HCT116 (cell line): ENCODE measurements around the gene PICALM.

Experiments used
- POLR2AphosphoS5 ChIP-seq: IDR thresholded peaks from 2 replicates; pipeline ENCODE4 v1.6.1; 2011; ENCODE audit warnings: mild to moderate bottlenecking, low read depth, low read length, moderate library complexity
- SP1 ChIP-seq: IDR thresholded peaks from 2 replicates; pipeline ENCODE4 v1.6.1; 2012; ENCODE audit warnings: low read depth
- TF ChIP-seq, protein P1 (sequence below), 3 experiments: fragments of 200-600 bp in 1 of 3; sonication (generic) in 1 of 3; IDR thresholded peaks in 2 of 3; conservative IDR thresholded peaks in 1 of 3; 2 replicates each; pipeline ENCODE4 v1.5.1; 2012 to 2017; ENCODE audit warnings: low read depth in 2 of 3, low read length in 2 of 3, antibody characterized with exemption in 1 of 3, borderline replicate concordance in 1 of 3, control low read depth in 1 of 3, mild to moderate bottlenecking in 1 of 3, mixed read lengths in 1 of 3, mixed run types in 1 of 3, moderate library complexity in 1 of 3; ENCODE audit not compliant: insufficient read depth in 1 of 3

GRCh38 chr11:86003654-86004053, 65.2 kb downstream of the PICALM start:
- TF ChIP-seq, protein P1, sequence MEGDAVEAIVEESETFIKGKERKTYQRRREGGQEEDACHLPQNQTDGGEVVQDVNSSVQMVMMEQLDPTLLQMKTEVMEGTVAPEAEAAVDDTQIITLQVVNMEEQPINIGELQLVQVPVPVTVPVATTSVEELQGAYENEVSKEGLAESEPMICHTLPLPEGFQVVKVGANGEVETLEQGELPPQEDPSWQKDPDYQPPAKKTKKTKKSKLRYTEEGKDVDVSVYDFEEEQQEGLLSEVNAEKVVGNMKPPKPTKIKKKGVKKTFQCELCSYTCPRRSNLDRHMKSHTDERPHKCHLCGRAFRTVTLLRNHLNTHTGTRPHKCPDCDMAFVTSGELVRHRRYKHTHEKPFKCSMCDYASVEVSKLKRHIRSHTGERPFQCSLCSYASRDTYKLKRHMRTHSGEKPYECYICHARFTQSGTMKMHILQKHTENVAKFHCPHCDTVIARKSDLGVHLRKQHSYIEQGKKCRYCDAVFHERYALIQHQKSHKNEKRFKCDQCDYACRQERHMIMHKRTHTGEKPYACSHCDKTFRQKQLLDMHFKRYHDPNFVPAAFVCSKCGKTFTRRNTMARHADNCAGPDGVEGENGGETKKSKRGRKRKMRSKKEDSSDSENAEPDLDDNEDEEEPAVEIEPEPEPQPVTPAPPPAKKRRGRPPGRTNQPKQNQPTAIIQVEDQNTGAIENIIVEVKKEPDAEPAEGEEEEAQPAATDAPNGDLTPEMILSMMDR (IDR thresholded peaks at IDR 0.05 in 2 of 3, conservative IDR thresholded peaks at IDR 0.05 in 1 of 3; ENCODE audit: borderline replicate concordance in 1 of 3, insufficient read depth in 1 of 3, low read depth in 2 of 3, low read length in 2 of 3), result no peak
- TF ChIP-seq POLR2AphosphoS5 (no peak), SP1 (no peak)
